Sigmoid colon (tissue), 4 donors: ENCODE results near the gene C2orf74.

Source experiments
- CTCF ChIP-seq, 4 experiments: fragments of 450-650 bp in 3 of 4; fragments of 200-600 bp in 1 of 4; IDR thresholded peaks; one replicate each; pipeline ENCODE4 v1.5.1; 2016 to 2019; ENCODE audit warnings: antibody characterized with exemption in 4 of 4, mild to moderate bottlenecking in 3 of 4, moderate library complexity in 2 of 4
- EP300 ChIP-seq, 4 donors: sonication (generic); formaldehyde crosslinking; IDR thresholded peaks; one replicate each; pipeline ENCODE4 v1.6.1; 2017; ENCODE audit warnings: antibody characterized with exemption in 4 of 4
- POLR2A ChIP-seq, 2 donors: fragments of 450-650 bp; IDR thresholded peaks; one replicate each; pipeline ENCODE4 v1.6.1; 2016; ENCODE audit warnings: antibody characterized with exemption in 2 of 2, mild to moderate bottlenecking in 2 of 2, moderate library complexity in 2 of 2
- POLR2AphosphoS5 ChIP-seq, 4 donors: sonication (generic); formaldehyde crosslinking; IDR thresholded peaks; one replicate each; pipeline ENCODE4 v1.6.1; 2017; ENCODE audit warnings: antibody characterized with exemption in 4 of 4

- TF ChIP-seq CTCF (IDR thresholded peaks at IDR 0.05) (no peak), EP300 (IDR thresholded peaks at IDR 0.05) (no peak), POLR2A (IDR thresholded peaks at IDR 0.05) (no peak), POLR2AphosphoS5 (IDR thresholded peaks at IDR 0.05) (no peak)
These were observed 3.5 kb upstream of the C2orf74 start for GRCh38 chr2:61158356-61158955.
